Loucy (cell line): Measurements from ENCODE around the gene ZNF664.

Experiments
- H2AFZ ChIP-seq: fragments of 200-600 bp; sonication (generic); 2 replicates; pipeline ENCODE4 v1.6.0; 2016; ENCODE audit warnings: antibody characterized with exemption, mild to moderate bottlenecking, low read length, moderate library complexity
- H3F3A ChIP-seq: fragments of 200-600 bp; 2 replicates; pipeline ENCODE4 v1.6.0; 2016; ENCODE audit warnings: antibody characterized with exemption, low read depth, mild to moderate bottlenecking
- H3K27me3 ChIP-seq: fragments of 200-600 bp; sonication (generic); 2 replicates; pipeline ENCODE4 v1.6.1; 2014; ENCODE audit warnings: low read length, mild to moderate bottlenecking; ENCODE audit not compliant: insufficient read depth, poor library complexity, severe bottlenecking
- H3K36me3 ChIP-seq: fragments of 200-600 bp; sonication (generic); 2 replicates; pipeline ENCODE4 v1.6.1; 2016; ENCODE audit warnings: low read length; ENCODE audit not compliant: insufficient read depth
- H3K4me1 ChIP-seq: fragments of 200-600 bp; sonication (generic); 2 replicates; pipeline ENCODE4 v1.5.1; 2014; ENCODE audit warnings: low read length, mild to moderate bottlenecking; ENCODE audit not compliant: insufficient read depth, poor library complexity, severe bottlenecking
- H3K4me2 ChIP-seq: fragments of 200-600 bp; sonication (generic); 2 replicates; pipeline ENCODE4 v1.6.0; 2014; ENCODE audit warnings: antibody characterized with exemption, low read length, low read depth, mild to moderate bottlenecking; ENCODE audit not compliant: poor library complexity, severe bottlenecking
- H3K4me3 ChIP-seq: fragments of 200-600 bp; sonication (generic); 2 replicates; pipeline ENCODE4 v1.5.1; 2014; ENCODE audit warnings: low read length, mild to moderate bottlenecking, mixed read lengths; ENCODE audit not compliant: poor library complexity, severe bottlenecking
- H3K79me2 ChIP-seq: fragments of 200-600 bp; sonication (generic); 2 replicates; pipeline ENCODE4 v1.6.1; 2014; ENCODE audit warnings: low read length; ENCODE audit not compliant: insufficient read depth
- H3K9ac ChIP-seq: fragments of 200-600 bp; sonication (generic); 2 replicates; pipeline ENCODE4 v1.6.0; 2014; ENCODE audit warnings: mild to moderate bottlenecking, low read depth, low read length, moderate library complexity; ENCODE audit not compliant: poor library complexity, severe bottlenecking
- H3K9me2 ChIP-seq: fragments of 200-600 bp; sonication (generic); replicated peaks from 2 replicates; pipeline ENCODE4 v1.6.1; 2016; ENCODE audit warnings: low read depth, low read length, mixed read lengths
- H3K9me3 ChIP-seq: fragments of 200-600 bp; sonication (generic); 2 replicates; pipeline ENCODE4 v1.6.1; 2014; ENCODE audit warnings: mild to moderate bottlenecking, antibody characterized with exemption, low read length, low read depth; ENCODE audit not compliant: insufficient read depth
- H4K20me1 ChIP-seq: fragments of 200-600 bp; sonication (generic); 2 replicates; pipeline ENCODE4 v1.6.0; 2014; ENCODE audit warnings: antibody characterized with exemption, low read length, mild to moderate bottlenecking; ENCODE audit not compliant: insufficient read depth, poor library complexity, severe bottlenecking
- CTCF ChIP-seq: fragments of 200-600 bp; sonication (generic); conservative IDR thresholded peaks from 2 replicates; pipeline ENCODE4 v1.5.1; 2014; ENCODE audit warnings: mild to moderate bottlenecking, antibody characterized with exemption, low read length
- EZH2phosphoT487 ChIP-seq: fragments of 200-600 bp; IDR thresholded peaks from 2 replicates; pipeline ENCODE4 v1.6.1; 2018; ENCODE audit warnings: antibody characterized with exemption, mild to moderate bottlenecking, moderate library complexity, borderline replicate concordance

ZNF664 gene

DNA sequence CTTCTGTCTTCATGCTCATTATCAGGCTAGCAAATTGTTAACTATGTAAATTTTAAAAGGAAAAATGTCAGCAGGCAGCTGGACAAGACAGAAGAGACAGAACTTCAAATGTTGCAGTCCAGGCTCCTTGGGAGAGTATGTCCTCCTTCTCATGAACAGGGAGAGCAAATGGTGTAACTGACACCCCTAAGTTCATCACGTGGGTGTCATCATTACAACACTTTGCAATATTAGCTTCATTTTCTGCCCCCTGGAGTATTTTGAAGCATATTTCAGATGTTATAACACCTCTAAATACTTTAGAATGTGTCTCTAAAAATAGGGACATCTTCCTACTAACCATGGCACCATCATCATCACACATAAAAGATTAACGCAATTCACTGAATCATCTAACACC lies 62.1 kb downstream of the ZNF664 start:
- no peaks in the 10 kb centered on the region for H4K20me1 ChIP-seq

GRCh38 chr12:124036171-124036598 lies 63.2 kb downstream of the ZNF664 start:
- Histone ChIP-seq H3K79me2 (no peaks in the 10 kb centered on the region), H3K9me2 (no peaks in the 10 kb centered on the region), H3K4me1 (no peaks in the 10 kb centered on the region), H3K9ac (no peak overlapping the region), H3K27me3 (no peaks in the 10 kb centered on the region), H3K9me3 (no peaks in the 10 kb centered on the region), H4K20me1 (no peaks in the 10 kb centered on the region), H3K4me2 (no peak overlapping the region), H2AFZ (peak overlapping the region; percentile 88), H3K4me3 (no peak overlapping the region), H3K36me3 (no peaks in the 10 kb centered on the region), H3F3A (no peaks in the 10 kb centered on the region)
- TF ChIP-seq EZH2phosphoT487, result no peak
- no peak for TF ChIP-seq CTCF

More for the DNA sequence above, 62.1 kb downstream of the ZNF664 start:
- H3K9ac ChIP-seq, result no peak overlapping the region
- no peaks in the 10 kb centered on the region for H3K9me3 ChIP-seq
- H3K36me3 ChIP-seq, result no peaks in the 10 kb centered on the region
- H3K4me3 ChIP-seq, result no peak overlapping the region
- TF ChIP-seq EZH2phosphoT487, result no peak
- TF ChIP-seq CTCF, result no peak
- no peaks in the 10 kb centered on the region for H3K27me3 ChIP-seq
- no peak overlapping the region for H2AFZ ChIP-seq
- no peak overlapping the region for H3K4me2 ChIP-seq
- no peaks in the 10 kb centered on the region for H3F3A ChIP-seq
- no peaks in the 10 kb centered on the region for H3K79me2 ChIP-seq
- no peaks in the 10 kb centered on the region for H3K4me1 ChIP-seq
- no peaks in the 10 kb centered on the region for H3K9me2 ChIP-seq

DNA sequence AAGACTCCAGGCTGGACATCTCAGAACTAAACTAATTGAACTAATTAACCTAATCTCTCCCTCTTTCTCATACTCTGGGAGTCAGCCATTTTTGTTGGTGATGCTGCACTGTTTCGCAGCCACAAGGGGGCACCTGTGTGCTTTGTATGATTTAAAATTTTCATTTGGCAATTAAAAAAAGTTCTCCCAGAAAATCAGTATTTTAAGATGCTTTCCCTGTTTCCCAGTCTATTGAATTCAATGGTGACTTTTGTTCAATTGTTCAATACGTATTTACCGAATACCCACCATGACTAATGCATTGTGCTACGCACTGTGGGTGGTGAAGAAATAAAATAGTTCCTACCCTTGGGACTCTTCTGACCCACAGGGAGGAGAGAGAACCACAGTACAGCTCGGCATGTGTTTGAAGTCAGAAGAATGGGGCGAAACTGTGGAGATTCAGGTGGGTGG lies 63.7 kb downstream of the ZNF664 start:
- H3K9ac ChIP-seq, result no peak overlapping the region
- no peaks in the 10 kb centered on the region for H3K4me1 ChIP-seq
- no peaks in the 10 kb centered on the region for H3K9me3 ChIP-seq
- no peak overlapping the region for H3K4me2 ChIP-seq
- H3K4me3 ChIP-seq, result no peak overlapping the region
- no peaks in the 10 kb centered on the region for H3K9me2 ChIP-seq
- no peaks in the 10 kb centered on the region for H3F3A ChIP-seq
- no peaks in the 10 kb centered on the region for H3K27me3 ChIP-seq
- no peaks in the 10 kb centered on the region for H3K79me2 ChIP-seq
- H2AFZ ChIP-seq, result peak overlapping the region; percentile 88
- TF ChIP-seq EZH2phosphoT487 (no peak), CTCF (peak; percentile 98)
- H4K20me1 ChIP-seq, result no peaks in the 10 kb centered on the region
- no peaks in the 10 kb centered on the region for H3K36me3 ChIP-seq
